Measurements from ENCODE around the gene C1QTNF3. TPM values are rescaled to one million over a fixed set of nuclear protein-coding genes. Genes with fewer than 3 reads are reported as not detected.
"Not testable (repeated sequence)": the region's sequence is repeated elsewhere in the genome, so short reads cannot be mapped to it uniquely, and the experiment has no call there.

Gene C1QTNF3
- total RNA-seq, 1 experiment from 2014 or later = 2.1 TPM

DNA sequence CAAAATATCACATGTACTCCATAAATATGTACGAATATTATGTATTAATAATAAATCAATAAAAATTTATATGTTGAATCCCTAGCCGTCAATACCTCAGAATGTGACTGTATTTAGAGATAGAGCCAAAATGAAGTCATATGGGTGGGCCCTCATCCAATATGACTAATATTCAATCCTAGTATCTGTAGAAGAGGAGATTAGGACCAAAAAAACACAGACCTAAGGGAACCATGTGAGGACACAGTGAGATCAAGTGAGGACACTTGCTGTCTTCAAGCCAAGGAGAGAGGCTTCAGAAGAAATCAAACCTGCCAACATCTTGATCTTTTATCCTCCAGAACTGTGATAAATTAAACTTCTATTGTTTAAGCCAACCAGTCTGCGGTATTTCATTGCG lies 31.5 kb downstream of the C1QTNF3 start:
- ATAC-seq = no peak
- H3K4me3 Mint-ChIP-seq = no peak overlapping the region
- H3K27ac Mint-ChIP-seq = no peak overlapping the region
- no peaks in the 10 kb centered on the region for H3K27me3 Mint-ChIP-seq (ENCODE audit: low read depth)
- no peaks in the 10 kb centered on the region for H3K36me3 Mint-ChIP-seq
- H3K9me3 Mint-ChIP-seq = peaks cover 9% of the 10 kb centered on the region
- TF ChIP-seq, protein P1, sequence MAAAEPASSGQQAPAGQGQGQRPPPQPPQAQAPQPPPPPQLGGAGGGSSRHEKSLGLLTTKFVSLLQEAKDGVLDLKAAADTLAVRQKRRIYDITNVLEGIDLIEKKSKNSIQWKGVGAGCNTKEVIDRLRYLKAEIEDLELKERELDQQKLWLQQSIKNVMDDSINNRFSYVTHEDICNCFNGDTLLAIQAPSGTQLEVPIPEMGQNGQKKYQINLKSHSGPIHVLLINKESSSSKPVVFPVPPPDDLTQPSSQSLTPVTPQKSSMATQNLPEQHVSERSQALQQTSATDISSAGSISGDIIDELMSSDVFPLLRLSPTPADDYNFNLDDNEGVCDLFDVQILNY (CRISPR knock-in tag; IDR thresholded peaks at IDR 0.05) = no peak
- TF ChIP-seq NR3C1 (CRISPR knock-in tag; conservative IDR thresholded peaks at IDR 0.05; ENCODE audit: low read depth) (no peak), TP53 (CRISPR knock-in tag; IDR thresholded peaks at IDR 0.05) (no peak), TCF7 (CRISPR knock-in tag; IDR thresholded peaks at IDR 0.05; ENCODE audit: low read depth) (no peak), GRHL2 (CRISPR knock-in tag; IDR thresholded peaks at IDR 0.05; ENCODE audit: insufficient replicate concordance, severe bottlenecking) (no peak), CREM (CRISPR knock-in tag; IDR thresholded peaks at IDR 0.05) (no peak), IRF2 (CRISPR knock-in tag; IDR thresholded peaks at IDR 0.05; ENCODE audit: borderline replicate concordance, low read depth) (no peak), NFE2L1 (CRISPR knock-in tag; IDR thresholded peaks at IDR 0.05) (no peak), RORB (CRISPR knock-in tag; IDR thresholded peaks at IDR 0.05) (no peak), HMGA2 (CRISPR knock-in tag; IDR thresholded peaks at IDR 0.05) (no peak), EMX1 (CRISPR knock-in tag; IDR thresholded peaks at IDR 0.05) (no peak), ZNF317 (CRISPR knock-in tag; IDR thresholded peaks at IDR 0.05; ENCODE audit: borderline replicate concordance, low read depth) (no peak), ELF4 (CRISPR knock-in tag; IDR thresholded peaks at IDR 0.05; ENCODE audit: low read depth) (no peak)
- TF ChIP-seq, protein P2, sequence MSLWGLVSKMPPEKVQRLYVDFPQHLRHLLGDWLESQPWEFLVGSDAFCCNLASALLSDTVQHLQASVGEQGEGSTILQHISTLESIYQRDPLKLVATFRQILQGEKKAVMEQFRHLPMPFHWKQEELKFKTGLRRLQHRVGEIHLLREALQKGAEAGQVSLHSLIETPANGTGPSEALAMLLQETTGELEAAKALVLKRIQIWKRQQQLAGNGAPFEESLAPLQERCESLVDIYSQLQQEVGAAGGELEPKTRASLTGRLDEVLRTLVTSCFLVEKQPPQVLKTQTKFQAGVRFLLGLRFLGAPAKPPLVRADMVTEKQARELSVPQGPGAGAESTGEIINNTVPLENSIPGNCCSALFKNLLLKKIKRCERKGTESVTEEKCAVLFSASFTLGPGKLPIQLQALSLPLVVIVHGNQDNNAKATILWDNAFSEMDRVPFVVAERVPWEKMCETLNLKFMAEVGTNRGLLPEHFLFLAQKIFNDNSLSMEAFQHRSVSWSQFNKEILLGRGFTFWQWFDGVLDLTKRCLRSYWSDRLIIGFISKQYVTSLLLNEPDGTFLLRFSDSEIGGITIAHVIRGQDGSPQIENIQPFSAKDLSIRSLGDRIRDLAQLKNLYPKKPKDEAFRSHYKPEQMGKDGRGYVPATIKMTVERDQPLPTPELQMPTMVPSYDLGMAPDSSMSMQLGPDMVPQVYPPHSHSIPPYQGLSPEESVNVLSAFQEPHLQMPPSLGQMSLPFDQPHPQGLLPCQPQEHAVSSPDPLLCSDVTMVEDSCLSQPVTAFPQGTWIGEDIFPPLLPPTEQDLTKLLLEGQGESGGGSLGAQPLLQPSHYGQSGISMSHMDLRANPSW (CRISPR knock-in tag; conservative IDR thresholded peaks at IDR 0.05; ENCODE audit: low read depth) = no peak
- TF ChIP-seq, protein P3, sequence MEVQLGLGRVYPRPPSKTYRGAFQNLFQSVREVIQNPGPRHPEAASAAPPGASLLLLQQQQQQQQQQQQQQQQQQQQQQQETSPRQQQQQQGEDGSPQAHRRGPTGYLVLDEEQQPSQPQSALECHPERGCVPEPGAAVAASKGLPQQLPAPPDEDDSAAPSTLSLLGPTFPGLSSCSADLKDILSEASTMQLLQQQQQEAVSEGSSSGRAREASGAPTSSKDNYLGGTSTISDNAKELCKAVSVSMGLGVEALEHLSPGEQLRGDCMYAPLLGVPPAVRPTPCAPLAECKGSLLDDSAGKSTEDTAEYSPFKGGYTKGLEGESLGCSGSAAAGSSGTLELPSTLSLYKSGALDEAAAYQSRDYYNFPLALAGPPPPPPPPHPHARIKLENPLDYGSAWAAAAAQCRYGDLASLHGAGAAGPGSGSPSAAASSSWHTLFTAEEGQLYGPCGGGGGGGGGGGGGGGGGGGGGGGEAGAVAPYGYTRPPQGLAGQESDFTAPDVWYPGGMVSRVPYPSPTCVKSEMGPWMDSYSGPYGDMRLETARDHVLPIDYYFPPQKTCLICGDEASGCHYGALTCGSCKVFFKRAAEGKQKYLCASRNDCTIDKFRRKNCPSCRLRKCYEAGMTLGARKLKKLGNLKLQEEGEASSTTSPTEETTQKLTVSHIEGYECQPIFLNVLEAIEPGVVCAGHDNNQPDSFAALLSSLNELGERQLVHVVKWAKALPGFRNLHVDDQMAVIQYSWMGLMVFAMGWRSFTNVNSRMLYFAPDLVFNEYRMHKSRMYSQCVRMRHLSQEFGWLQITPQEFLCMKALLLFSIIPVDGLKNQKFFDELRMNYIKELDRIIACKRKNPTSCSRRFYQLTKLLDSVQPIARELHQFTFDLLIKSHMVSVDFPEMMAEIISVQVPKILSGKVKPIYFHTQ (CRISPR knock-in tag; IDR thresholded peaks at IDR 0.05) = no peak
- TF ChIP-seq, protein P4, sequence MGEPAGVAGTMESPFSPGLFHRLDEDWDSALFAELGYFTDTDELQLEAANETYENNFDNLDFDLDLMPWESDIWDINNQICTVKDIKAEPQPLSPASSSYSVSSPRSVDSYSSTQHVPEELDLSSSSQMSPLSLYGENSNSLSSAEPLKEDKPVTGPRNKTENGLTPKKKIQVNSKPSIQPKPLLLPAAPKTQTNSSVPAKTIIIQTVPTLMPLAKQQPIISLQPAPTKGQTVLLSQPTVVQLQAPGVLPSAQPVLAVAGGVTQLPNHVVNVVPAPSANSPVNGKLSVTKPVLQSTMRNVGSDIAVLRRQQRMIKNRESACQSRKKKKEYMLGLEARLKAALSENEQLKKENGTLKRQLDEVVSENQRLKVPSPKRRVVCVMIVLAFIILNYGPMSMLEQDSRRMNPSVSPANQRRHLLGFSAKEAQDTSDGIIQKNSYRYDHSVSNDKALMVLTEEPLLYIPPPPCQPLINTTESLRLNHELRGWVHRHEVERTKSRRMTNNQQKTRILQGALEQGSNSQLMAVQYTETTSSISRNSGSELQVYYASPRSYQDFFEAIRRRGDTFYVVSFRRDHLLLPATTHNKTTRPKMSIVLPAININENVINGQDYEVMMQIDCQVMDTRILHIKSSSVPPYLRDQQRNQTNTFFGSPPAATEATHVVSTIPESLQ (CRISPR knock-in tag; IDR thresholded peaks at IDR 0.05) = no peak
- TF ChIP-seq, protein P5, sequence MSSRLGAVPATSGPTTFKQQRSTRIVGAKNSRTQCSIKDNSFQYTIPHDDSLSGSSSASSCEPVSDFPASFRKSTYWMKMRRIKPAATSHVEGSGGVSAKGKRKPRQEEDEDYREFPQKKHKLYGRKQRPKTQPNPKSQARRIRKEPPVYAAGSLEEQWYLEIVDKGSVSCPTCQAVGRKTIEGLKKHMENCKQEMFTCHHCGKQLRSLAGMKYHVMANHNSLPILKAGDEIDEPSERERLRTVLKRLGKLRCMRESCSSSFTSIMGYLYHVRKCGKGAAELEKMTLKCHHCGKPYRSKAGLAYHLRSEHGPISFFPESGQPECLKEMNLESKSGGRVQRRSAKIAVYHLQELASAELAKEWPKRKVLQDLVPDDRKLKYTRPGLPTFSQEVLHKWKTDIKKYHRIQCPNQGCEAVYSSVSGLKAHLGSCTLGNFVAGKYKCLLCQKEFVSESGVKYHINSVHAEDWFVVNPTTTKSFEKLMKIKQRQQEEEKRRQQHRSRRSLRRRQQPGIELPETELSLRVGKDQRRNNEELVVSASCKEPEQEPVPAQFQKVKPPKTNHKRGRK (CRISPR knock-in tag; IDR thresholded peaks at IDR 0.05; ENCODE audit: borderline replicate concordance) = no peak
- TF ChIP-seq, protein P6, sequence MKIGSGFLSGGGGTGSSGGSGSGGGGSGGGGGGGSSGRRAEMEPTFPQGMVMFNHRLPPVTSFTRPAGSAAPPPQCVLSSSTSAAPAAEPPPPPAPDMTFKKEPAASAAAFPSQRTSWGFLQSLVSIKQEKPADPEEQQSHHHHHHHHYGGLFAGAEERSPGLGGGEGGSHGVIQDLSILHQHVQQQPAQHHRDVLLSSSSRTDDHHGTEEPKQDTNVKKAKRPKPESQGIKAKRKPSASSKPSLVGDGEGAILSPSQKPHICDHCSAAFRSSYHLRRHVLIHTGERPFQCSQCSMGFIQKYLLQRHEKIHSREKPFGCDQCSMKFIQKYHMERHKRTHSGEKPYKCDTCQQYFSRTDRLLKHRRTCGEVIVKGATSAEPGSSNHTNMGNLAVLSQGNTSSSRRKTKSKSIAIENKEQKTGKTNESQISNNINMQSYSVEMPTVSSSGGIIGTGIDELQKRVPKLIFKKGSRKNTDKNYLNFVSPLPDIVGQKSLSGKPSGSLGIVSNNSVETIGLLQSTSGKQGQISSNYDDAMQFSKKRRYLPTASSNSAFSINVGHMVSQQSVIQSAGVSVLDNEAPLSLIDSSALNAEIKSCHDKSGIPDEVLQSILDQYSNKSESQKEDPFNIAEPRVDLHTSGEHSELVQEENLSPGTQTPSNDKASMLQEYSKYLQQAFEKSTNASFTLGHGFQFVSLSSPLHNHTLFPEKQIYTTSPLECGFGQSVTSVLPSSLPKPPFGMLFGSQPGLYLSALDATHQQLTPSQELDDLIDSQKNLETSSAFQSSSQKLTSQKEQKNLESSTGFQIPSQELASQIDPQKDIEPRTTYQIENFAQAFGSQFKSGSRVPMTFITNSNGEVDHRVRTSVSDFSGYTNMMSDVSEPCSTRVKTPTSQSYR (CRISPR knock-in tag; IDR thresholded peaks at IDR 0.05) = no peak
- TF ChIP-seq, protein P7, sequence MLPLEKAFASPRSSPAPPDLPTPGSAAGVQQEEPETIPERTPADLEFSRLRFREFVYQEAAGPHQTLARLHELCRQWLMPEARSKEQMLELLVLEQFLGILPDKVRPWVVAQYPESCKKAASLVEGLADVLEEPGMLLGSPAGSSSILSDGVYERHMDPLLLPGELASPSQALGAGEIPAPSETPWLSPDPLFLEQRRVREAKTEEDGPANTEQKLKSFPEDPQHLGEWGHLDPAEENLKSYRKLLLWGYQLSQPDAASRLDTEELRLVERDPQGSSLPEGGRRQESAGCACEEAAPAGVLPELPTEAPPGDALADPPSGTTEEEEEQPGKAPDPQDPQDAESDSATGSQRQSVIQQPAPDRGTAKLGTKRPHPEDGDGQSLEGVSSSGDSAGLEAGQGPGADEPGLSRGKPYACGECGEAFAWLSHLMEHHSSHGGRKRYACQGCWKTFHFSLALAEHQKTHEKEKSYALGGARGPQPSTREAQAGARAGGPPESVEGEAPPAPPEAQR (CRISPR knock-in tag; IDR thresholded peaks at IDR 0.05) = no peak
- TF ChIP-seq, protein P8, sequence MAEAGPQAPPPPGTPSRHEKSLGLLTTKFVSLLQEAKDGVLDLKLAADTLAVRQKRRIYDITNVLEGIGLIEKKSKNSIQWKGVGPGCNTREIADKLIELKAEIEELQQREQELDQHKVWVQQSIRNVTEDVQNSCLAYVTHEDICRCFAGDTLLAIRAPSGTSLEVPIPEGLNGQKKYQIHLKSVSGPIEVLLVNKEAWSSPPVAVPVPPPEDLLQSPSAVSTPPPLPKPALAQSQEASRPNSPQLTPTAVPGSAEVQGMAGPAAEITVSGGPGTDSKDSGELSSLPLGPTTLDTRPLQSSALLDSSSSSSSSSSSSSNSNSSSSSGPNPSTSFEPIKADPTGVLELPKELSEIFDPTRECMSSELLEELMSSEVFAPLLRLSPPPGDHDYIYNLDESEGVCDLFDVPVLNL (CRISPR knock-in tag; IDR thresholded peaks at IDR 0.05; ENCODE audit: borderline replicate concordance, low read depth) = no peak
- peaks cover 18% of the 10 kb centered on the region for H3K4me1 Mint-ChIP-seq
- ChIA-PET CTCF (no interaction called here), POLR2A (no interaction called here)
- DNase-seq (ENCODE audit: low spot score) = no peak

DNA sequence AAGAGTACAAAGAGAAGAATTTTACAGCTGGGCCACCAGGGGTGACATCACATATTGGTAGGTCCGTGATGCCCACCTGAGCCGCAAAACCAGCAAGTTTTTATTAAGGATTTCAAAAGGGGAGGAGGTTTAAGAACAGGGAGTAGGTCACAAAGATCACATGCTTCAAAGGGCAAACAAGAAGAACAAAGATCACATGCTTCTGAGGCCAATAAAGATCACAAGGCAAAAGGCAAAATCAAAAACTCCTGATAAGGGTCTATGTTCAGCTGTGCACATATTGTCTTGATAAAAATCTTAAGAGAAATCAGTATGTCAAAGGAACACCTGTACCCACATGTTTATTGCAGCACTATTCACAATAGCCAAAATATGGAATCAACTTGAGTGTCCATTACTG lies 32.9 kb downstream of the C1QTNF3 start:
- H3K27ac Mint-ChIP-seq; POLR2A ChIA-PET; DNase-seq (ENCODE audit: low spot score); H3K27me3 Mint-ChIP-seq (ENCODE audit: low read depth); H3K36me3 Mint-ChIP-seq; ATAC-seq; H3K4me3 Mint-ChIP-seq; H3K9me3 Mint-ChIP-seq; CTCF ChIA-PET: not testable (repeated sequence)
- H3K4me1 Mint-ChIP-seq = peaks cover 18% of the 10 kb centered on the region

Measured in WTC11 (cell line).